ENCODE measurements around the gene KCTD14. TPM values are rescaled to one million over a fixed set of nuclear protein-coding genes. Genes with fewer than 3 reads are reported as not detected.

The KCTD14 gene
- total and polyA plus RNA-seq, 7 experiments from 2014 or later: 0.19 to 0.50 (median 0.28) TPM; not detected in 4

Other genes starting within 250 kb of the KCTD14 start
- 100 to 1,000 TPM in 2 of 5 experiments, 10 to 100 TPM in 3; 59.0 to 113 (median 88.9) TPM for gene RSF1, start 202.6 kb downstream of the KCTD14 start, total RNA-seq
- 10 to 100 TPM; 33.3 to 38.4 TPM for gene RSF1, start 202.6 kb downstream of the KCTD14 start, polyA plus RNA-seq
- 1 to 10 TPM; 5.2 to 9.2 (median 6.5) TPM for gene AAMDC, start 202.1 kb downstream of the KCTD14 start, total RNA-seq
- 10 to 100 TPM; 25.5 TPM for gene AAMDC, start 202.1 kb downstream of the KCTD14 start, polyA plus RNA-seq
- gene INTS4, start 28.6 kb downstream of the KCTD14 start, total RNA-seq: 10 to 100 TPM; 54.4 to 87.0 (median 65.0) TPM
- gene INTS4, start 28.6 kb downstream of the KCTD14 start, polyA plus RNA-seq: 10 to 100 TPM; 40.9 to 42.6 TPM
- gene THRSP, start 40.6 kb upstream of the KCTD14 start, total RNA-seq: not detected
- not detected for gene THRSP, start 40.6 kb upstream of the KCTD14 start, polyA plus RNA-seq
- 100 to 1,000 TPM in 1 of 5 experiments, 10 to 100 TPM in 4; 43.4 to 189 (median 64.7) TPM for gene NDUFC2, start 56.6 kb upstream of the KCTD14 start, total RNA-seq
- gene NDUFC2, start 56.6 kb upstream of the KCTD14 start, polyA plus RNA-seq: 100 to 1,000 TPM; 124 to 156 TPM
- 10 to 100 TPM; 27.2 to 53.8 (median 30.8) TPM for gene ALG8, start 116.3 kb upstream of the KCTD14 start, total RNA-seq
- 10 to 100 TPM; 55.7 to 58.4 TPM for gene ALG8, start 116.3 kb upstream of the KCTD14 start, polyA plus RNA-seq
- gene KCTD21, start 165.3 kb upstream of the KCTD14 start, total RNA-seq: 10 to 100 TPM in 1 of 5 experiments, 1 to 10 TPM in 4; 3.5 to 12.2 (median 6.5) TPM
- 1 to 10 TPM; 1.2 to 3.3 TPM for gene KCTD21, start 165.3 kb upstream of the KCTD14 start, polyA plus RNA-seq
- gene USP35, start 165.6 kb upstream of the KCTD14 start, total RNA-seq: 10 to 100 TPM; 11.3 to 19.2 (median 15.2) TPM
- gene USP35, start 165.6 kb upstream of the KCTD14 start, polyA plus RNA-seq: 1 to 10 TPM; 1.2 to 1.7 TPM